Loucy (cell line): ENCODE results near the gene TRMT11.

ENCODE experiments used
- H2AFZ ChIP-seq: fragments of 200-600 bp; sonication (generic); 2 replicates; pipeline ENCODE4 v1.6.0; 2016; ENCODE audit warnings: antibody characterized with exemption, mild to moderate bottlenecking, low read length, moderate library complexity
- H3F3A ChIP-seq: fragments of 200-600 bp; 2 replicates; pipeline ENCODE4 v1.6.0; 2016; ENCODE audit warnings: antibody characterized with exemption, low read depth, mild to moderate bottlenecking
- H3K27me3 ChIP-seq: fragments of 200-600 bp; sonication (generic); 2 replicates; pipeline ENCODE4 v1.6.1; 2014; ENCODE audit warnings: low read length, mild to moderate bottlenecking; ENCODE audit not compliant: insufficient read depth, poor library complexity, severe bottlenecking
- H3K36me3 ChIP-seq: fragments of 200-600 bp; sonication (generic); 2 replicates; pipeline ENCODE4 v1.6.1; 2016; ENCODE audit warnings: low read length; ENCODE audit not compliant: insufficient read depth
- H3K4me1 ChIP-seq: fragments of 200-600 bp; sonication (generic); 2 replicates; pipeline ENCODE4 v1.5.1; 2014; ENCODE audit warnings: low read length, mild to moderate bottlenecking; ENCODE audit not compliant: insufficient read depth, poor library complexity, severe bottlenecking
- H3K4me2 ChIP-seq: fragments of 200-600 bp; sonication (generic); 2 replicates; pipeline ENCODE4 v1.6.0; 2014; ENCODE audit warnings: antibody characterized with exemption, low read length, low read depth, mild to moderate bottlenecking; ENCODE audit not compliant: poor library complexity, severe bottlenecking
- H3K4me3 ChIP-seq: fragments of 200-600 bp; sonication (generic); 2 replicates; pipeline ENCODE4 v1.5.1; 2014; ENCODE audit warnings: low read length, mild to moderate bottlenecking, mixed read lengths; ENCODE audit not compliant: poor library complexity, severe bottlenecking
- H3K79me2 ChIP-seq: fragments of 200-600 bp; sonication (generic); 2 replicates; pipeline ENCODE4 v1.6.1; 2014; ENCODE audit warnings: low read length; ENCODE audit not compliant: insufficient read depth
- H3K9ac ChIP-seq: fragments of 200-600 bp; sonication (generic); 2 replicates; pipeline ENCODE4 v1.6.0; 2014; ENCODE audit warnings: mild to moderate bottlenecking, low read depth, low read length, moderate library complexity; ENCODE audit not compliant: poor library complexity, severe bottlenecking
- H3K9me2 ChIP-seq: fragments of 200-600 bp; sonication (generic); replicated peaks from 2 replicates; pipeline ENCODE4 v1.6.1; 2016; ENCODE audit warnings: low read depth, low read length, mixed read lengths
- H3K9me3 ChIP-seq: fragments of 200-600 bp; sonication (generic); 2 replicates; pipeline ENCODE4 v1.6.1; 2014; ENCODE audit warnings: mild to moderate bottlenecking, antibody characterized with exemption, low read length, low read depth; ENCODE audit not compliant: insufficient read depth
- H4K20me1 ChIP-seq: fragments of 200-600 bp; sonication (generic); 2 replicates; pipeline ENCODE4 v1.6.0; 2014; ENCODE audit warnings: antibody characterized with exemption, low read length, mild to moderate bottlenecking; ENCODE audit not compliant: insufficient read depth, poor library complexity, severe bottlenecking
- CTCF ChIP-seq: fragments of 200-600 bp; sonication (generic); conservative IDR thresholded peaks from 2 replicates; pipeline ENCODE4 v1.5.1; 2014; ENCODE audit warnings: mild to moderate bottlenecking, antibody characterized with exemption, low read length
- EZH2phosphoT487 ChIP-seq: fragments of 200-600 bp; IDR thresholded peaks from 2 replicates; pipeline ENCODE4 v1.6.1; 2018; ENCODE audit warnings: antibody characterized with exemption, mild to moderate bottlenecking, moderate library complexity, borderline replicate concordance

Gene TRMT11

DNA sequence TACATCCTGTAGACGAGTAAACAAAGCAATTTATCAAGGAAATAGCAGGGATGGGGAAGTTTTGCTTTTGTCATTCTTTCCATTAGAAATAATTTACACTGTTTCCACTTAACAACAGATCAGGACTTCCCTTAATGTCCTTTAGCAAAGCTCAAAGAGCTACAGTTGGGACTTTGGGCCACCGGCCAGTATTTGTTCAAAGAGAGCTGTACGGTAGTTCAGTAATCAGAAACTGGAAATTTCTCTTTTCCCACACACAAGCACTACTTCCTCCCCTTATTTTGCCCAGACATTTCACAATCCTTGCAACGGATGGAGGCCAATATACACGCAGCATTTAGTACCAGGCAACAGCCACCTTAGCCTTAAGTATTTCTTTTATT is 41.9 kb upstream of the TRMT11 start:
- Histone ChIP-seq H3F3A (no peaks in the 10 kb centered on the region), H3K9me3 (no peaks in the 10 kb centered on the region), H3K4me2 (no peak overlapping the region), H3K4me1 (no peaks in the 10 kb centered on the region), H2AFZ (0 out of 2 replicates have a peak overlapping the region, but pooled peaks have one; percentile 35), H3K9me2 (no peaks in the 10 kb centered on the region), H3K79me2 (no peaks in the 10 kb centered on the region), H3K9ac (no peak overlapping the region), H3K4me3 (no peak overlapping the region), H3K36me3 (no peaks in the 10 kb centered on the region), H3K27me3 (no peaks in the 10 kb centered on the region), H4K20me1 (no peaks in the 10 kb centered on the region)
- TF ChIP-seq CTCF, result no peak

DNA sequence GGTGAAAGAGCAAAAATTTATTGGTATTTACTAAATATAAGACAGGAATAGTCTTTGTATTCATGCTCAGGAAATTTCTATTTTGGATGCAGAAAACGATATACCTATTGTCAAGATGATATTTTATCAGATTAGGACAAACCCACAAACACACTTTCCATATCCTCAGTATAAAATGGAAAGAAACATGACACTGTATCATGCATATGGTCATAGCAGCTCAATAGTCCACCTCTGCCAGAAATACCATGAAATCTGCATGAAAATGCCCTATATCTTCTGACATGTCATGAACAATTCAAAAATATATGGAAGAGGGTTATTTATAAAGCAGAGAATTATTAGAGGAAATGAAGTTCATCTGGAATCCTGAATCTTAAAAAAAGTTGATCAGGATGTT is 41.4 kb upstream of the TRMT11 start:
- H2AFZ ChIP-seq, result no peak overlapping the region

DNA sequence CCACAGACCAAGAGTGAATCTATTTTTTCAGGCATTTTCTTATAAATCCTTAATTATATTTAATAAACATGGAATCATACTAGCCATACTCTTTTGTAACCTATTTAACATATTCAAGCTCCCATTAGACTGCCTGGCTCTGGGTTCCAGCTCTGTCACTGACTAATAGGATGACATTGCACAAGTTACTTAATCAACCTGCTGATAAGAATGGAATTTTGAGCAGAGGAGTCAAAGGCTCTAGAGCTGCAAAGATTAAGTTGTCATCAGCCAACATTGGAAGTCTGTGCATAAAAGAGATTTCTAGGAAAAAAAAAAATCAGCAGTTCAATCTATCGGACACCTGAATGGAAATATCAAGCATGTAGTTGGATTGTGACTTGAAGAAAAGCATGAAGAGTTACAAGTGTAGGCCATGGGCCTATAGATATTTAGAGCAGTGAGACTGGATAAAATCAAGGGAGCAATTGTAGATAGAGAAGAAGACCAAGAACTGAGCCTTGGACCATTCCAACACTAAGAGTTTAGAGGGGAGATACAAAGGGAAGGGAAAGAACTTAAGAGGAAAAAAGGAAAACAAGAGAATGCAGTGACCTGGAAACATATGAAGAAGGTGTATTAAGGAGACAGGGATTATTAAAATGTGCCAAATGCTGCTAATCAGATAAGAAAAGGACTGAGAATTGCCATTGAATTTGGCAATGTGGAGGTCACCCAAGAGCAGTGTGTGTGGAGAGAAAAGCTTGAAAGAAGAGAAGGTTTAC is 40.8 kb upstream of the TRMT11 start:
- Histone ChIP-seq H4K20me1 (no peaks in the 10 kb centered on the region), H3K27me3 (no peaks in the 10 kb centered on the region), H3K9me2 (no peaks in the 10 kb centered on the region), H3K4me2 (no peak overlapping the region), H3F3A (no peaks in the 10 kb centered on the region), H3K9me3 (no peaks in the 10 kb centered on the region), H3K36me3 (no peaks in the 10 kb centered on the region), H3K9ac (no peak overlapping the region), H2AFZ (no peak overlapping the region), H3K79me2 (no peaks in the 10 kb centered on the region), H3K4me3 (no peak overlapping the region), H3K4me1 (no peaks in the 10 kb centered on the region)
- TF ChIP-seq EZH2phosphoT487, result no peak
- no peak for TF ChIP-seq CTCF

More for the DNA sequence above, 41.4 kb upstream of the TRMT11 start:
- H3K36me3 ChIP-seq, result no peaks in the 10 kb centered on the region
- no peak overlapping the region for H3K4me2 ChIP-seq
- no peak overlapping the region for H3K4me3 ChIP-seq
- H3K9me3 ChIP-seq, result no peaks in the 10 kb centered on the region
- H3K9me2 ChIP-seq, result no peaks in the 10 kb centered on the region
- no peaks in the 10 kb centered on the region for H4K20me1 ChIP-seq
- TF ChIP-seq CTCF, result no peak
- TF ChIP-seq EZH2phosphoT487, result no peak
- H3F3A ChIP-seq, result no peaks in the 10 kb centered on the region
- no peaks in the 10 kb centered on the region for H3K27me3 ChIP-seq
- H3K9ac ChIP-seq, result no peak overlapping the region
- H3K4me1 ChIP-seq, result no peaks in the 10 kb centered on the region
- no peaks in the 10 kb centered on the region for H3K79me2 ChIP-seq
